Endothelial cell of umbilical vein (primary cell): ENCODE results near the gene MRTFA. TPM values are rescaled to one million over a fixed set of nuclear protein-coding genes. Genes with fewer than 3 reads are reported as not detected.

Source experiments
- BruUV-seq: library from RNA; stranded (reverse); fragments of 400-500 nt; replicated peaks from 2 replicates; lab custom pipeline; 2021; lab: Mats Ljungman, UMichigan
- CTCF ChIA-PET: fragments of 300-600, 350-600 bp; sonication (Branson Sonifier 250); formaldehyde crosslinking; loops from one replicate; lab custom pipeline; 2021; ENCODE audit warnings: antibody characterized with exemption, inconsistent platforms; lab: Charles Lee
- POLR2A ChIA-PET: fragments of 300-600, 350-600 bp; sonication (Branson Sonifier 250); formaldehyde crosslinking; loops from one replicate; lab custom pipeline; 2021; ENCODE audit warnings: antibody characterized with exemption, inconsistent platforms; lab: Charles Lee
- DNase-seq: peaks from one replicate; pipeline ENCODE4 v3.0.0-alpha.2; 2011; ENCODE audit warnings: low read depth, low spot score
- FAIRE-seq: peaks from 2 replicates; lab custom pipeline; 2011; peaks lifted over from hg19 to GRCh38; lab: Jason Lieb, UNC
- H2AFZ ChIP-seq: 2 replicates; pipeline ENCODE4 v1.6.0; 2012; ENCODE audit warnings: low read depth, low read length, control low read depth, inconsistent platforms
- H3K27ac ChIP-seq: 2 replicates; pipeline ENCODE4 v1.5.1; 2011; ENCODE audit warnings: low read depth, mild to moderate bottlenecking, control low read depth, low read length, moderate library complexity; ENCODE audit not compliant: insufficient read depth
- H3K27me3 ChIP-seq, 2 experiments: 2 replicates each; pipeline versions ENCODE4 v1.6.0 to v1.6.1; 2011; ENCODE audit warnings: low read length in 2 of 2, mixed read lengths in 1 of 2; ENCODE audit not compliant: control insufficient read depth in 2 of 2, insufficient read depth in 2 of 2
- H3K36me3 ChIP-seq, 2 experiments: 2 replicates in 1 of 2; 3 replicates in 1 of 2; pipeline ENCODE4 v1.5.1; 2011; ENCODE audit warnings: low read length in 2 of 2, mild to moderate bottlenecking in 1 of 2, moderate library complexity in 1 of 2; ENCODE audit not compliant: control insufficient read depth in 2 of 2, insufficient read depth in 2 of 2; ENCODE audit errors: extremely low read depth in 1 of 2
- H3K4me1 ChIP-seq: 3 replicates; pipeline ENCODE4 v1.5.1; 2011; ENCODE audit warnings: mild to moderate bottlenecking, low read length; ENCODE audit not compliant: control insufficient read depth, insufficient read depth; ENCODE audit errors: extremely low read depth
- H3K4me2 ChIP-seq: 2 replicates; pipeline ENCODE4 v1.6.1; 2011; ENCODE audit warnings: low read length, control low read depth, mixed read lengths; ENCODE audit not compliant: insufficient read depth
- H3K4me3 ChIP-seq, 3 experiments: fragments of 200-600 bp in 1 of 3; sonication (generic), shearing (Covaris generic) in 1 of 3; replicated peaks in 1 of 3; 2 replicates each; pipeline ENCODE4 v1.5.1; 2011 to 2016; ENCODE audit warnings: control low read depth in 3 of 3, low read length in 3 of 3, mild to moderate bottlenecking in 2 of 3, inconsistent platforms in 1 of 3, low read depth in 1 of 3, moderate library complexity in 1 of 3; ENCODE audit not compliant: insufficient read depth in 1 of 3
- H3K79me2 ChIP-seq: 2 replicates; pipeline ENCODE4 v1.6.0; 2012; ENCODE audit warnings: low read length, inconsistent platforms; ENCODE audit not compliant: control insufficient read depth, insufficient read depth
- H3K9ac ChIP-seq: replicated peaks from 2 replicates; pipeline ENCODE3; 2011; ENCODE audit warnings: low read length, control low read depth; ENCODE audit not compliant: insufficient read depth; ENCODE audit errors: extremely low read depth
- H3K9me1 ChIP-seq: replicated peaks from 3 replicates; pipeline ENCODE4 v1.6.0; 2011; ENCODE audit warnings: mild to moderate bottlenecking, low read length; ENCODE audit not compliant: control insufficient read depth, insufficient read depth; ENCODE audit errors: extremely low read depth
- H3K9me3 ChIP-seq: replicated peaks from 2 replicates; pipeline ENCODE4 v1.5.1; 2012; ENCODE audit warnings: low read length, inconsistent platforms; ENCODE audit not compliant: control insufficient read depth, insufficient read depth
- H4K20me1 ChIP-seq: replicated peaks from 2 replicates; pipeline ENCODE3; 2011; ENCODE audit warnings: mild to moderate bottlenecking, low read length; ENCODE audit not compliant: control insufficient read depth, insufficient read depth; ENCODE audit errors: extremely low read depth
- CTCF ChIP-seq, 2 donors: IDR thresholded peaks; 1 replicate in 1 of 2; 2 replicates in 1 of 2; pipeline ENCODE4 v1.5.1; 2011; ENCODE audit warnings: low read length in 2 of 2, mild to moderate bottlenecking in 2 of 2, moderate library complexity in 2 of 2, control low read depth in 1 of 2, inconsistent platforms in 1 of 2, low read depth in 1 of 2; ENCODE audit not compliant: insufficient read depth in 1 of 2; ENCODE audit errors: extremely low read depth in 1 of 2
- EZH2 ChIP-seq: IDR thresholded peaks from 2 replicates; pipeline ENCODE4 v1.6.1; 2012; ENCODE audit warnings: borderline replicate concordance, low read depth, mild to moderate bottlenecking, moderate library complexity, low read length, inconsistent platforms; ENCODE audit not compliant: severe bottlenecking
- FOS ChIP-seq: IDR thresholded peaks from 2 replicates; pipeline ENCODE4 v1.6.1; 2011; ENCODE audit warnings: mild to moderate bottlenecking, low read length, moderate library complexity, borderline replicate concordance; ENCODE audit not compliant: insufficient read depth
- GATA2 ChIP-seq: IDR thresholded peaks from 2 replicates; pipeline ENCODE4 v1.7.0; 2011; ENCODE audit warnings: low read depth, mild to moderate bottlenecking, moderate library complexity, mixed read lengths, low read length; ENCODE audit not compliant: insufficient read length, insufficient read depth
- JUN ChIP-seq: IDR thresholded peaks from 2 replicates; pipeline ENCODE4 v1.6.1; 2011; ENCODE audit warnings: borderline replicate concordance, low read depth; ENCODE audit not compliant: insufficient read length, insufficient read depth
- MAX ChIP-seq: IDR thresholded peaks from 2 replicates; pipeline ENCODE4 v1.6.1; 2011; ENCODE audit not compliant: insufficient read depth, insufficient read length
- MYC ChIP-seq: IDR thresholded peaks from one replicate; pipeline ENCODE4 v1.6.1; 2011; ENCODE audit warnings: mild to moderate bottlenecking, low read depth, low read length
- POLR2A ChIP-seq: IDR thresholded peaks from 2 replicates; pipeline ENCODE4 v1.6.1; 2012; ENCODE audit warnings: low read depth, mild to moderate bottlenecking, control low read depth, low read length
- POLR2AphosphoS5 ChIP-seq: IDR thresholded peaks from 2 replicates; pipeline ENCODE4 v1.6.1; 2012; ENCODE audit warnings: low read depth, mild to moderate bottlenecking, control low read depth, low read length, moderate library complexity; ENCODE audit not compliant: insufficient read depth
- dilution Hi-C: fragments of 300-500 bp; cut with MboI; formaldehyde crosslinking; loops from one replicate; pipeline ENCODE4 v1.15.0; 2019; ENCODE audit warnings: low sequenced_read_pairs; ENCODE audit not compliant: extremely low pct_ligation_motif_present
- intact Hi-C: fragments of 100-400 bp; cut with micrococcal nuclease; formaldehyde crosslinking; loops from one replicate; pipeline ENCODE4 v1.10.0; 2022
- polyA plus RNA-seq, 4 experiments: library from polyadenylated mRNA; depleted of rRNA in 3 of 4; stranded (reverse) in 3 of 4; unstranded in 1 of 4; fragments of >200 nt; gene quantifications; 2 replicates each; pipeline versions ENCODE4 v1.2.1 to v1.2.3, GENCODE V29; 2011 to 2012; ENCODE audit warnings: missing spikeins in 1 of 4
- total RNA-seq: library from RNA; stranded (reverse); gene quantifications from 2 replicates; pipeline ENCODE4 v1.2.3, GENCODE V29; 2021

MRTFA gene
- total and polyA plus RNA-seq, 2 donors (not counting 3 experiments of a cell fraction or from before 2014, with no cell fraction given) = 13.6 to 44.1 TPM

GRCh38 chr22:40552070-40552469, 84.4 kb downstream of the MRTFA start:
- dilution Hi-C loops = no loop called here
- no peak overlapping the region for H3K4me2 ChIP-seq
- intact Hi-C loops = no loop called here
- H3K27me3 ChIP-seq = no peaks in the 10 kb centered on the region
- H3K9me3 ChIP-seq = no peaks in the 10 kb centered on the region
- no peaks in the 10 kb centered on the region for H3K4me1 ChIP-seq
- FAIRE-seq (no peak), DNase-seq (no peak)
- no TSS peak for BruUV-seq
- TF ChIP-seq MYC = no peak
- TF ChIP-seq MAX = no peak
- TF ChIP-seq EZH2 = no peak
- TF ChIP-seq GATA2 = no peak
- TF ChIP-seq JUN = no peak
- TF ChIP-seq FOS = no peak
- TF ChIP-seq POLR2A = no peak
- TF ChIP-seq CTCF (IDR thresholded peaks at IDR 0.05; ENCODE audit: extremely low read depth in 1 of 2, insufficient read depth in 1 of 2, low read depth in 1 of 2, low read length in 2 of 2) = no peak
- no peak for TF ChIP-seq POLR2AphosphoS5
- ChIA-PET CTCF (no interaction called here), POLR2A (no interaction called here)
- H3K27ac ChIP-seq = no peak overlapping the region
- no peak overlapping the region for H3K4me3 ChIP-seq
- H3K36me3 ChIP-seq = no peaks in the 10 kb centered on the region
- H4K20me1 ChIP-seq = no peaks in the 10 kb centered on the region
- H3K79me2 ChIP-seq = peaks cover 6% of the 10 kb centered on the region
- no peak overlapping the region for H2AFZ ChIP-seq
- H3K9me1 ChIP-seq = no peaks in the 10 kb centered on the region
- H3K9ac ChIP-seq = no peak overlapping the region
